Smooth muscle cell (in vitro differentiated cells): ENCODE results near the gene ARHGEF40. TPM values are rescaled to one million over a fixed set of nuclear protein-coding genes. Genes with fewer than 3 reads are reported as not detected.

Experiments used
- DNase-seq: peaks from one replicate; lab custom pipeline; 2025; ENCODE audit not compliant: unreplicated experiment; lab: John Stamatoyannopoulos, UW
- H2AFZ ChIP-seq: fragments of 200-600 bp; sonication (generic); 2 replicates; pipeline ENCODE4 v1.6.0; 2016; ENCODE audit warnings: antibody characterized with exemption, low read depth, mild to moderate bottlenecking
- H3F3A ChIP-seq: fragments of 200-600 bp; sonication (generic); 2 replicates; pipeline ENCODE4 v1.6.0; 2017; ENCODE audit warnings: antibody characterized with exemption, low read depth
- H3K27ac ChIP-seq: fragments of 200-600 bp; sonication (generic); 2 replicates; pipeline ENCODE4 v1.5.1; 2016; ENCODE audit warnings: low read depth, mild to moderate bottlenecking
- H3K27me3 ChIP-seq: fragments of 200-600 bp; sonication (generic); 2 replicates; pipeline ENCODE4 v1.6.1; 2016; ENCODE audit warnings: low read depth, mild to moderate bottlenecking
- H3K36me3 ChIP-seq: fragments of 200-600 bp; sonication (generic); 2 replicates; pipeline ENCODE4 v1.5.1; 2016; ENCODE audit warnings: low read depth
- H3K4me1 ChIP-seq: fragments of 200-600 bp; sonication (generic); 2 replicates; pipeline ENCODE4 v1.5.1; 2016; ENCODE audit warnings: low read depth
- H3K4me2 ChIP-seq: fragments of 200-600 bp; sonication (generic); 2 replicates; pipeline ENCODE4 v1.6.0; 2016; ENCODE audit warnings: mild to moderate bottlenecking
- H3K4me3 ChIP-seq: fragments of 200-600 bp; sonication (generic); 2 replicates; pipeline ENCODE4 v1.5.1; 2016; ENCODE audit warnings: mild to moderate bottlenecking
- H3K79me2 ChIP-seq: fragments of 200-600 bp; sonication (generic); 2 replicates; pipeline ENCODE4 v1.6.0; 2016; ENCODE audit warnings: low read depth, mild to moderate bottlenecking
- H3K9ac ChIP-seq: fragments of 200-600 bp; sonication (generic); 2 replicates; pipeline ENCODE4 v1.6.0; 2016; ENCODE audit warnings: low read depth
- H3K9me3 ChIP-seq: fragments of 200-600 bp; sonication (generic); replicated peaks from 2 replicates; pipeline ENCODE4 v1.5.1; 2016; ENCODE audit warnings: low read depth
- H4K20me1 ChIP-seq: fragments of 200-600 bp; sonication (generic); 2 replicates; pipeline ENCODE4 v1.6.0; 2016; ENCODE audit warnings: low read depth
- WGBS: methylation state at CpG from one replicate; pipeline ENCODE4 v1.1.7; 2016; ENCODE audit warnings: low lambda C conversion rate; 5-methylcytosine and 5-hydroxymethylcytosine counted together
- polyA plus RNA-seq: library from polyadenylated mRNA; unstranded; fragments of >200 nt; fragmentation: Nextera tagmentation; extraction: Ambion mirVana; gene quantifications from 2 replicates; pipeline ENCODE4 v1.2.1, GENCODE V29; 2016
- total RNA-seq: library from RNA; depleted of rRNA; stranded (reverse); fragments of >200 nt; gene quantifications from 2 replicates; pipeline ENCODE4 v1.2.3, GENCODE V29; 2014
- TF ChIP-seq, protein P1 (sequence below): fragments of 200-600 bp; sonication (generic); IDR thresholded peaks from 2 replicates; pipeline ENCODE4 v1.5.1; 2017; ENCODE audit warnings: borderline replicate concordance, mild to moderate bottlenecking, antibody characterized with exemption; ENCODE audit not compliant: insufficient read depth, poor library complexity, severe bottlenecking

The ARHGEF40 gene
- total and polyA plus RNA-seq, 2 experiments from 2014 or later = 67.8 to 74.4 TPM

- H3K4me2 ChIP-seq = peak overlapping the region; percentile 93
- peak overlapping the region; percentile 33 for H3K27ac ChIP-seq
- no peak for DNase-seq
- no peak overlapping the region for H3K9ac ChIP-seq
- H3K4me3 ChIP-seq = peak overlapping the region; percentile 57
- no peaks in the 10 kb centered on the region for H4K20me1 ChIP-seq
- H3K36me3 ChIP-seq = no peaks in the 10 kb centered on the region
- TF ChIP-seq, protein P1, sequence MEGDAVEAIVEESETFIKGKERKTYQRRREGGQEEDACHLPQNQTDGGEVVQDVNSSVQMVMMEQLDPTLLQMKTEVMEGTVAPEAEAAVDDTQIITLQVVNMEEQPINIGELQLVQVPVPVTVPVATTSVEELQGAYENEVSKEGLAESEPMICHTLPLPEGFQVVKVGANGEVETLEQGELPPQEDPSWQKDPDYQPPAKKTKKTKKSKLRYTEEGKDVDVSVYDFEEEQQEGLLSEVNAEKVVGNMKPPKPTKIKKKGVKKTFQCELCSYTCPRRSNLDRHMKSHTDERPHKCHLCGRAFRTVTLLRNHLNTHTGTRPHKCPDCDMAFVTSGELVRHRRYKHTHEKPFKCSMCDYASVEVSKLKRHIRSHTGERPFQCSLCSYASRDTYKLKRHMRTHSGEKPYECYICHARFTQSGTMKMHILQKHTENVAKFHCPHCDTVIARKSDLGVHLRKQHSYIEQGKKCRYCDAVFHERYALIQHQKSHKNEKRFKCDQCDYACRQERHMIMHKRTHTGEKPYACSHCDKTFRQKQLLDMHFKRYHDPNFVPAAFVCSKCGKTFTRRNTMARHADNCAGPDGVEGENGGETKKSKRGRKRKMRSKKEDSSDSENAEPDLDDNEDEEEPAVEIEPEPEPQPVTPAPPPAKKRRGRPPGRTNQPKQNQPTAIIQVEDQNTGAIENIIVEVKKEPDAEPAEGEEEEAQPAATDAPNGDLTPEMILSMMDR = no peak
- no peaks in the 10 kb centered on the region for H3K79me2 ChIP-seq
- H3F3A ChIP-seq = peaks cover 28% of the 10 kb centered on the region
- no peaks in the 10 kb centered on the region for H3K9me3 ChIP-seq
- WGBS = 47% methylated on average over 5 of the region's 7 CpGs
- H3K27me3 ChIP-seq = no peaks in the 10 kb centered on the region
- H3K4me1 ChIP-seq = peaks cover 10% of the 10 kb centered on the region
- H2AFZ ChIP-seq = peak overlapping the region; percentile 21
These were observed 43.7 kb upstream of the ARHGEF40 start for GRCh38 chr14:21026274-21026987.

- Histone ChIP-seq H3K27me3 (no peaks in the 10 kb centered on the region), H3K36me3 (no peaks in the 10 kb centered on the region), H3K9ac (no peak overlapping the region), H3K79me2 (no peaks in the 10 kb centered on the region), H3K4me2 (peak overlapping the region; percentile 93), H3F3A (peaks cover 28% of the 10 kb centered on the region), H3K27ac (peak overlapping the region; percentile 33), H2AFZ (peak overlapping the region; percentile 21), H4K20me1 (no peaks in the 10 kb centered on the region), H3K4me1 (peaks cover 10% of the 10 kb centered on the region), H3K9me3 (no peaks in the 10 kb centered on the region), H3K4me3 (no peak overlapping the region)
- DNase-seq = no peak
- WGBS = 0% methylated on average over 3 of the region's 3 CpGs
- TF ChIP-seq, protein P1 = no peak
These were observed 43.2 kb upstream of the ARHGEF40 start for GRCh38 chr14:21026988-21027315.

DNA sequence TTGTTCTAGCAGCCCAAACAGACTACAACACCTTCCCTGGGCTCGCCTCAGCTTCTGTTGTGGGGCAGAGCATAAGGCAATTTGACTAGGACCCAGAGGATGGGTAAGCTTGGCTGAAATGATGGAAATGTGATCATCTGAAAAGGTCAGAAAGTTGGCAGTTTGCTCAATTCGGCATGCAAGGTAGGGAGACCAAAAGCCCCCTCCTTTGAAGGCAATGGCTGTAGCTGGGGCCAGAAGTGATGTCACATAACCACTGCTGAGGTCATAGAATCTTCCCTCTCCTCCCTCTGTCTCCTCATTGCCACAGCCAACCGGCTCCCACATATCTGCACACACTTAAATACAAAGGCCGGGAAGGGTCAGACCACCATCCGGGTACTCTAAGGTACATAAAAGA, 40.2 kb upstream of the ARHGEF40 start, which contains the start of gene TPPP2:
TSS of gene TPPP2 (plus strand) at position 301 of the 400 bp plus-strand sequence. CDS start 365 bp downstream, outside the sequence.
- H4K20me1 ChIP-seq = no peaks in the 10 kb centered on the region
- H2AFZ ChIP-seq = no peak within 1 kb of the TSS
- 98% methylated on average over 5 of the region's 5 CpGs for WGBS
- no peak within 1 kb of the TSS for H3K9ac ChIP-seq
- H3K4me1 ChIP-seq = peaks cover 4% of the 10 kb centered on the region
- no peaks in the 10 kb centered on the region for H3K36me3 ChIP-seq
- no peak within 1 kb of the TSS for H3K4me2 ChIP-seq
- H3K9me3 ChIP-seq = no peaks in the 10 kb centered on the region
- TF ChIP-seq, protein P1 = no peak
- peaks cover 20% of the 10 kb centered on the region for H3F3A ChIP-seq
- no peak for DNase-seq
- H3K79me2 ChIP-seq = no peaks in the 10 kb centered on the region
- H3K27ac ChIP-seq = no peak within 1 kb of the TSS
- H3K4me3 ChIP-seq = no peak within 1 kb of the TSS
- no peaks in the 10 kb centered on the region for H3K27me3 ChIP-seq

- no peak overlapping the region for H2AFZ ChIP-seq
- no peaks in the 10 kb centered on the region for H4K20me1 ChIP-seq
- no peak overlapping the region for H3K4me2 ChIP-seq
- H3K4me1 ChIP-seq = no peaks in the 10 kb centered on the region
- no peaks in the 10 kb centered on the region for H3K36me3 ChIP-seq
- H3F3A ChIP-seq = peaks cover 20% of the 10 kb centered on the region
- H3K27ac ChIP-seq = no peak overlapping the region
- H3K4me3 ChIP-seq = no peak overlapping the region
- 92% methylated on average over 12 of the region's 12 CpGs for WGBS
- no peak for DNase-seq
- H3K9me3 ChIP-seq = no peaks in the 10 kb centered on the region
- H3K79me2 ChIP-seq = no peaks in the 10 kb centered on the region
- no peaks in the 10 kb centered on the region for H3K27me3 ChIP-seq
- H3K9ac ChIP-seq = no peak overlapping the region
- TF ChIP-seq, protein P1 = no peak
These were observed 39.6 kb upstream of the ARHGEF40 start for GRCh38 chr14:21030531-21030930.
